RCC 7860 (cell line): ENCODE measurements around the gene PRKACB.
"Not testable (repeated sequence)": the region's sequence is repeated elsewhere in the genome, so short reads cannot be mapped to it uniquely, and the experiment has no call there.

Experiments
- DNase-seq: peaks from one replicate; pipeline ENCODE4 v3.0.0-alpha.2; 2015; ENCODE audit warnings: low spot score
- FAIRE-seq: peaks from 2 replicates; lab custom pipeline; 2012; peaks lifted over from hg19 to GRCh38; lab: Jason Lieb, UNC

Gene PRKACB

GRCh38 chr1:84214115-84214956 lies 70.3 kb downstream of the PRKACB start:
- DNase-seq, result no peak
- no peak for FAIRE-seq

- FAIRE-seq (no peak), DNase-seq (no peak)
Observed at GRCh38 chr1:84217239-84217638, 73.2 kb downstream of the PRKACB start.

- FAIRE-seq, result no peak
- no peak for DNase-seq
Observed at GRCh38 chr1:84223751-84224432, 79.8 kb downstream of the PRKACB start.

- no peak for FAIRE-seq
- no peak for DNase-seq
Observed at GRCh38 chr1:84224905-84225304, 80.8 kb downstream of the PRKACB start.

- DNase-seq, result no peak
- no peak for FAIRE-seq
Observed at GRCh38 chr1:84225646-84226045, 81.6 kb downstream of the PRKACB start.

- not testable (repeated sequence) for DNase-seq, FAIRE-seq
Observed at GRCh38 chr1:84232676-84233075, 88.6 kb downstream of the PRKACB start.

GRCh38 chr1:84236256-84236655 lies 92.2 kb downstream of the PRKACB start:
- DNase-seq (no peak), FAIRE-seq (no peak)

GRCh38 chr1:84242641-84243040 lies 98.6 kb downstream of the PRKACB start:
- FAIRE-seq (no peak), DNase-seq (no peak)

GRCh38 chr1:84245563-84245962 lies 101.5 kb downstream of the PRKACB start:
- FAIRE-seq, result no peak
- no peak for DNase-seq

- no peak for FAIRE-seq
- DNase-seq, result no peak
Observed at GRCh38 chr1:84246213-84246612, 102.1 kb downstream of the PRKACB start.

- no peak for FAIRE-seq
Observed at GRCh38 chr1:84247425-84248220, 103.6 kb downstream of the PRKACB start.

GRCh38 chr1:84250668-84251067 lies 106.6 kb downstream of the PRKACB start:
- FAIRE-seq, result no peak

More at GRCh38 chr1:84247425-84248220, 103.6 kb downstream of the PRKACB start:
- DNase-seq, result no peak

GRCh38 chr1:84253036-84253435 lies 109.0 kb downstream of the PRKACB start:
- FAIRE-seq, result no peak
- no peak for DNase-seq

More at GRCh38 chr1:84250668-84251067, 106.6 kb downstream of the PRKACB start:
- DNase-seq, result no peak

GRCh38 chr1:84253891-84254290 lies 109.8 kb downstream of the PRKACB start:
- DNase-seq (peak; percentile 87), FAIRE-seq (peak; percentile 76)

GRCh38 chr1:84254703-84255238 lies 110.7 kb downstream of the PRKACB start:
- DNase-seq (no peak), FAIRE-seq (no peak)

- FAIRE-seq, result no peak
- DNase-seq, result no peak
Observed at GRCh38 chr1:84255582-84255981, 111.5 kb downstream of the PRKACB start.

- FAIRE-seq (no peak), DNase-seq (no peak)
Observed at GRCh38 chr1:84257617-84258016, 113.5 kb downstream of the PRKACB start.

GRCh38 chr1:84259376-84259775 lies 115.3 kb downstream of the PRKACB start:
- FAIRE-seq, result no peak
- no peak for DNase-seq

GRCh38 chr1:84259989-84260388 lies 115.9 kb downstream of the PRKACB start:
- FAIRE-seq (no peak), DNase-seq (no peak)

GRCh38 chr1:84260852-84261518 lies 116.9 kb downstream of the PRKACB start:
- FAIRE-seq (no peak), DNase-seq (no peak)
